Measurements from ENCODE around the gene HMCES. TPM values are rescaled to one million over a fixed set of nuclear protein-coding genes. Genes with fewer than 3 reads are reported as not detected.

HMCES gene
- polyA plus RNA-seq, 3 donors, result 11.9 to 23.0 (median 18.0) TPM

DNA sequence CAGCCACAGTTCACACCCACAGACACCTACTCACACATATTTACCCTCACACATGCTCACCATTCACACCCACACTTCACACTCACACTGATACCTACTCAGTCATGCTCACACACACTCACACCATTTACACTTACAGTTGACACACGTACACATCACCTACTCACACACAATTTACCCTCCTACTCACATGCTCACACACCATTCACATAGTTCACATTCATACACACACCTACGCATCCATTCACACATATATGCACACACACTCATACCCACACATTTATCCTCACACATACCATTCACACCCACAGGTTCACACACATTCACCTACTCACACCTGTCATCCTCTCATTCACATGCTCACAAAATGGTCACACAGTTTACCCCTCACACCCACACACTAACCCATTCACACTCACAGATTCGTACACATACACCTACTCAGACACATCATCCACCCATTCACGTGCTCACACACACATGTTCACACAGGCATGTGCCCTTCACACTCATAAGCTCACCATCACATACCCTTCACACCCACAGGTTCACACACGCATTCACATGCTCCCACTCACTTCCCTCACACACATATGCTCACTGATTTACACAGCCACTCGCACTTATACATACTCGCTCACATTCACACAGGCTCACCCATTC lies 42.3 kb downstream of the HMCES start:
- no peaks in the 10 kb centered on the region for H4K20me1 ChIP-seq (ENCODE audit: insufficient read depth, low read length)
- peaks cover 7 to 10% of the 10 kb centered on the region in 2 donors for H3K4me1 ChIP-seq (ENCODE audit: control insufficient read depth in 1 of 2, insufficient read depth in 2 of 2, low read length in 2 of 2)
- Mint-ChIP-seq H3K27ac (no peak overlapping the region), H3K4me1 (peaks cover 11% of the 10 kb centered on the region), H3K27me3 (ENCODE audit: low read depth in 3 of 3) (peaks cover 2 to 5% (median 2%) of the 10 kb centered on the region in 3 donors), H3K9me3 (no peaks in the 10 kb centered on the region), H3K36me3 (no peaks in the 10 kb centered on the region), H3K4me3 (no peak overlapping the region)
- 98% methylated on average over 7 of the region's 7 CpGs for WGBS (ENCODE audit: insufficient coverage)
- H3K27me3 ChIP-seq (ENCODE audit: control insufficient read depth in 2 of 2, insufficient read depth in 2 of 2, low read length in 2 of 2), result no peaks in the 10 kb centered on the region
- H3K4me2 ChIP-seq (replicated peaks; ENCODE audit: extremely low read depth, low read length, poor library complexity, severe bottlenecking), result no peak overlapping the region
- no peak for DNase-seq
- H3K4me3 ChIP-seq (replicated peaks in 1 of 3; ENCODE audit: low read depth in 2 of 3, low read length in 3 of 3), result no peak overlapping the region
- no peak overlapping the region for H2AFZ ChIP-seq (ENCODE audit: insufficient read depth, low read depth, low read length, poor library complexity, severe bottlenecking)
- H3K9me3 ChIP-seq (replicated peaks in 1 of 2; ENCODE audit: control insufficient read depth in 1 of 2, insufficient read depth in 1 of 2, low read length in 2 of 2), result no peaks in the 10 kb centered on the region
- H3K79me2 ChIP-seq (ENCODE audit: insufficient read depth, low read length), result no peaks in the 10 kb centered on the region
- no peak overlapping the region for H3K27ac ChIP-seq (ENCODE audit: low read depth in 1 of 2, low read length in 2 of 2)
- H3K9ac ChIP-seq (ENCODE audit: insufficient read depth, low read length, poor library complexity, severe bottlenecking), result no peak overlapping the region
- TF ChIP-seq, protein P1, sequence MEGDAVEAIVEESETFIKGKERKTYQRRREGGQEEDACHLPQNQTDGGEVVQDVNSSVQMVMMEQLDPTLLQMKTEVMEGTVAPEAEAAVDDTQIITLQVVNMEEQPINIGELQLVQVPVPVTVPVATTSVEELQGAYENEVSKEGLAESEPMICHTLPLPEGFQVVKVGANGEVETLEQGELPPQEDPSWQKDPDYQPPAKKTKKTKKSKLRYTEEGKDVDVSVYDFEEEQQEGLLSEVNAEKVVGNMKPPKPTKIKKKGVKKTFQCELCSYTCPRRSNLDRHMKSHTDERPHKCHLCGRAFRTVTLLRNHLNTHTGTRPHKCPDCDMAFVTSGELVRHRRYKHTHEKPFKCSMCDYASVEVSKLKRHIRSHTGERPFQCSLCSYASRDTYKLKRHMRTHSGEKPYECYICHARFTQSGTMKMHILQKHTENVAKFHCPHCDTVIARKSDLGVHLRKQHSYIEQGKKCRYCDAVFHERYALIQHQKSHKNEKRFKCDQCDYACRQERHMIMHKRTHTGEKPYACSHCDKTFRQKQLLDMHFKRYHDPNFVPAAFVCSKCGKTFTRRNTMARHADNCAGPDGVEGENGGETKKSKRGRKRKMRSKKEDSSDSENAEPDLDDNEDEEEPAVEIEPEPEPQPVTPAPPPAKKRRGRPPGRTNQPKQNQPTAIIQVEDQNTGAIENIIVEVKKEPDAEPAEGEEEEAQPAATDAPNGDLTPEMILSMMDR (IDR thresholded peaks at IDR 0.05), result no peak
- H3K36me3 ChIP-seq (replicated peaks in 1 of 2; ENCODE audit: control insufficient read depth in 1 of 2, insufficient read depth in 2 of 2, low read length in 2 of 2), result no peaks in the 10 kb centered on the region
- intact Hi-C loops (cut with micrococcal nuclease), result loop anchor here in 1 of 2 donors (10.0 kb wide), 1 partner anchor 346 kb away; no protein-coding TSS in a partner anchor

- H3K4me3 ChIP-seq (replicated peaks in 1 of 3; ENCODE audit: low read depth in 2 of 3, low read length in 3 of 3), result no peak overlapping the region
- H2AFZ ChIP-seq (ENCODE audit: insufficient read depth, low read depth, low read length, poor library complexity, severe bottlenecking), result no peak overlapping the region
- intact Hi-C loops (cut with micrococcal nuclease), result loop anchor here in 1 of 2 donors (10.0 kb wide), 1 partner anchor 347 kb away; no protein-coding TSS in a partner anchor
- Mint-ChIP-seq H3K9me3 (no peaks in the 10 kb centered on the region), H3K36me3 (no peaks in the 10 kb centered on the region), H3K4me3 (no peak overlapping the region), H3K4me1 (peaks cover 11% of the 10 kb centered on the region), H3K27ac (no peak overlapping the region), H3K27me3 (ENCODE audit: low read depth in 3 of 3) (peaks cover 2 to 5% (median 3%) of the 10 kb centered on the region in 3 donors)
- peaks cover 4 to 5% of the 10 kb centered on the region in 2 donors for H3K4me1 ChIP-seq (ENCODE audit: control insufficient read depth in 1 of 2, insufficient read depth in 2 of 2, low read length in 2 of 2)
- H3K9ac ChIP-seq (ENCODE audit: insufficient read depth, low read length, poor library complexity, severe bottlenecking), result no peak overlapping the region
- no peaks in the 10 kb centered on the region for H4K20me1 ChIP-seq (ENCODE audit: insufficient read depth, low read length)
- TF ChIP-seq, protein P1 (IDR thresholded peaks at IDR 0.05), result no peak
- no peak overlapping the region for H3K27ac ChIP-seq (ENCODE audit: low read depth in 1 of 2, low read length in 2 of 2)
- no peaks in the 10 kb centered on the region for H3K36me3 ChIP-seq (replicated peaks in 1 of 2; ENCODE audit: control insufficient read depth in 1 of 2, insufficient read depth in 2 of 2, low read length in 2 of 2)
- no peaks in the 10 kb centered on the region for H3K9me3 ChIP-seq (replicated peaks in 1 of 2; ENCODE audit: control insufficient read depth in 1 of 2, insufficient read depth in 1 of 2, low read length in 2 of 2)
- WGBS (ENCODE audit: insufficient coverage), result 100% methylated on average over 7 of the region's 9 CpGs
- no peak overlapping the region for H3K4me2 ChIP-seq (replicated peaks; ENCODE audit: extremely low read depth, low read length, poor library complexity, severe bottlenecking)
- H3K27me3 ChIP-seq (ENCODE audit: control insufficient read depth in 2 of 2, insufficient read depth in 2 of 2, low read length in 2 of 2), result no peaks in the 10 kb centered on the region
- H3K79me2 ChIP-seq (ENCODE audit: insufficient read depth, low read length), result no peaks in the 10 kb centered on the region
- no peak for DNase-seq
These were observed 43.2 kb downstream of the HMCES start for GRCh38 chr3:129321887-129322286.

All from CD14-positive monocyte (primary cell).